ENCODE results near the gene TPR. TPM values are rescaled to one million over a fixed set of nuclear protein-coding genes. Genes with fewer than 3 reads are reported as not detected.

TPR gene
- total and polyA plus RNA-seq, 2 donors (not counting 1 experiment from before 2014, with no cell fraction given), result 30.0 to 141 TPM

GRCh38 chr1:186282466-186282865 lies 92.6 kb downstream of the TPR start:
- WGBS (ENCODE audit: insufficient coverage), result 100% methylated on average over 5 of the region's 8 CpGs
- Histone ChIP-seq H4K20me1 (ENCODE audit: control insufficient read depth, insufficient read depth, low read length, poor library complexity, severe bottlenecking) (no peaks in the 10 kb centered on the region), H3K27me3 (replicated peaks in 1 of 4; ENCODE audit: control extremely low read depth in 1 of 4, control insufficient read depth in 3 of 4, insufficient read depth in 4 of 4, low read length in 3 of 4) (no peaks in the 10 kb centered on the region), H3K4me1 (ENCODE audit: control insufficient read depth in 2 of 2, insufficient read depth in 2 of 2, low read length in 2 of 2) (no peaks in the 10 kb centered on the region), H3K9ac (ENCODE audit: low read length) (no peak overlapping the region), H2AFZ (ENCODE audit: insufficient read depth, low read depth, low read length, poor library complexity, severe bottlenecking) (no peak overlapping the region), H3K79me2 (ENCODE audit: control insufficient read depth, insufficient read depth, low read length) (no peaks in the 10 kb centered on the region), H3K27ac (ENCODE audit: low read length in 2 of 2) (no peak overlapping the region), H3K4me2 (replicated peaks; ENCODE audit: low read depth, low read length, poor library complexity, severe bottlenecking) (no peak overlapping the region), H3K36me3 (replicated peaks in 1 of 2; ENCODE audit: control extremely low read depth in 1 of 2, control insufficient read depth in 1 of 2, extremely low read depth in 1 of 2, insufficient read depth in 2 of 2, low read length in 1 of 2) (no peaks in the 10 kb centered on the region), H3K9me3 (ENCODE audit: control extremely low read depth in 1 of 3, control insufficient read depth in 2 of 3, insufficient read depth in 1 of 3, low read length in 2 of 3) (no peaks in the 10 kb centered on the region), H3K4me3 (ENCODE audit: control extremely low read depth in 1 of 5, extremely low read depth in 1 of 5, insufficient read depth in 1 of 5, low read depth in 2 of 5, low read length in 4 of 5) (no peak overlapping the region)
- TF ChIP-seq CTCF (IDR thresholded peaks at IDR 0.05), result no peak
- no peak for TF ChIP-seq EZH2 (IDR thresholded peaks at IDR 0.05; ENCODE audit: borderline replicate concordance, insufficient read depth, low read depth, low read length, poor library complexity, severe bottlenecking)
- no peak for DNase-seq
- ChIA-PET POLR2A (no interaction called here), CTCF (no interaction called here)
- no peak for ATAC-seq (ENCODE audit: low read depth)
- Mint-ChIP-seq H3K27ac (no peak overlapping the region), H3K27me3 (no peaks in the 10 kb centered on the region), H3K4me3 (no peak overlapping the region), H3K9me3 (ENCODE audit: insufficient read depth) (no peaks in the 10 kb centered on the region), H3K4me1 (no peaks in the 10 kb centered on the region)
- intact Hi-C loops (cut with micrococcal nuclease), result no loop called here

- ChIA-PET POLR2A (no interaction called here), CTCF (no interaction called here)
- Histone ChIP-seq H3K9ac (ENCODE audit: low read length) (no peak overlapping the region), H3K4me2 (replicated peaks; ENCODE audit: low read depth, low read length, poor library complexity, severe bottlenecking) (no peak overlapping the region), H3K9me3 (ENCODE audit: control extremely low read depth in 1 of 3, control insufficient read depth in 2 of 3, insufficient read depth in 1 of 3, low read length in 2 of 3) (no peaks in the 10 kb centered on the region), H3K4me1 (ENCODE audit: control insufficient read depth in 2 of 2, insufficient read depth in 2 of 2, low read length in 2 of 2) (no peaks in the 10 kb centered on the region), H4K20me1 (ENCODE audit: control insufficient read depth, insufficient read depth, low read length, poor library complexity, severe bottlenecking) (no peaks in the 10 kb centered on the region), H3K27me3 (replicated peaks in 1 of 4; ENCODE audit: control extremely low read depth in 1 of 4, control insufficient read depth in 3 of 4, insufficient read depth in 4 of 4, low read length in 3 of 4) (no peaks in the 10 kb centered on the region), H2AFZ (ENCODE audit: insufficient read depth, low read depth, low read length, poor library complexity, severe bottlenecking) (no peak overlapping the region), H3K79me2 (ENCODE audit: control insufficient read depth, insufficient read depth, low read length) (no peaks in the 10 kb centered on the region), H3K36me3 (replicated peaks in 1 of 2; ENCODE audit: control extremely low read depth in 1 of 2, control insufficient read depth in 1 of 2, extremely low read depth in 1 of 2, insufficient read depth in 2 of 2, low read length in 1 of 2) (no peaks in the 10 kb centered on the region), H3K4me3 (ENCODE audit: control extremely low read depth in 1 of 5, extremely low read depth in 1 of 5, insufficient read depth in 1 of 5, low read depth in 2 of 5, low read length in 4 of 5) (no peak overlapping the region), H3K27ac (ENCODE audit: low read length in 2 of 2) (no peak overlapping the region)
- Mint-ChIP-seq H3K27me3 (no peaks in the 10 kb centered on the region), H3K4me1 (no peaks in the 10 kb centered on the region), H3K9me3 (ENCODE audit: insufficient read depth) (no peaks in the 10 kb centered on the region), H3K27ac (no peak overlapping the region), H3K4me3 (no peak overlapping the region)
- TF ChIP-seq EZH2 (IDR thresholded peaks at IDR 0.05; ENCODE audit: borderline replicate concordance, insufficient read depth, low read depth, low read length, poor library complexity, severe bottlenecking), result no peak
- no peak for TF ChIP-seq CTCF (IDR thresholded peaks at IDR 0.05)
- no peak for ATAC-seq (ENCODE audit: low read depth)
- no peak for DNase-seq
- 100% methylated on average over 1 of the region's 2 CpGs for WGBS (ENCODE audit: insufficient coverage)
- intact Hi-C loops (cut with micrococcal nuclease), result no loop called here
These were observed 99.2 kb downstream of the TPR start for GRCh38 chr1:186275822-186276221.

Measured in B cell (primary cell).